ENCODE results near the gene RPL36.

RPL36 gene

GRCh38 chr19:5677136-5677535 is 13.0 kb upstream of the RPL36 start:
- no peak for TF ChIP-seq CTCF (IDR thresholded peaks at IDR 0.05; ENCODE audit: extremely low read depth, insufficient read depth, missing control alignments)
- in situ Hi-C loops (cut with MboI; ENCODE audit: low pct_unique_long_range_greater_than_20kb, low sequenced_read_pairs, unreplicated experiment): no loop called here
- no peak for DNase-seq (ENCODE audit: low spot score)

- in situ Hi-C loops (cut with MboI; ENCODE audit: low pct_unique_long_range_greater_than_20kb, low sequenced_read_pairs, unreplicated experiment): no loop called here
Observed at GRCh38 chr19:5677580-5677979, 12.5 kb upstream of the RPL36 start.

GRCh38 chr19:5678071-5678718 is 11.9 kb upstream of the RPL36 start:
- in situ Hi-C loops (cut with MboI; ENCODE audit: low pct_unique_long_range_greater_than_20kb, low sequenced_read_pairs, unreplicated experiment): no loop called here
- no peak for DNase-seq (ENCODE audit: low spot score)
- TF ChIP-seq CTCF (IDR thresholded peaks at IDR 0.05; ENCODE audit: extremely low read depth, insufficient read depth, missing control alignments): no peak

More at GRCh38 chr19:5677580-5677979, 12.5 kb upstream of the RPL36 start:
- DNase-seq (ENCODE audit: low spot score): no peak
- no peak for TF ChIP-seq CTCF (IDR thresholded peaks at IDR 0.05; ENCODE audit: extremely low read depth, insufficient read depth, missing control alignments)

GRCh38 chr19:5679289-5680083 is 10.6 kb upstream of the RPL36 start:
- DNase-seq (ENCODE audit: low spot score): no peak
- TF ChIP-seq CTCF (IDR thresholded peaks at IDR 0.05; ENCODE audit: extremely low read depth, insufficient read depth, missing control alignments): no peak

GRCh38 chr19:5680084-5680436 is 10.0 kb upstream of the RPL36 start:
- DNase-seq (ENCODE audit: low spot score): no peak
- TF ChIP-seq CTCF (IDR thresholded peaks at IDR 0.05; ENCODE audit: extremely low read depth, insufficient read depth, missing control alignments): no peak
- in situ Hi-C loops (cut with MboI; ENCODE audit: low pct_unique_long_range_greater_than_20kb, low sequenced_read_pairs, unreplicated experiment): no loop called here

More at GRCh38 chr19:5679289-5680083, 10.6 kb upstream of the RPL36 start:
- in situ Hi-C loops (cut with MboI; ENCODE audit: low pct_unique_long_range_greater_than_20kb, low sequenced_read_pairs, unreplicated experiment): no loop called here

- peak; percentile 97 for DNase-seq (ENCODE audit: low spot score)
- in situ Hi-C loops (cut with MboI; ENCODE audit: low pct_unique_long_range_greater_than_20kb, low sequenced_read_pairs, unreplicated experiment): no loop called here
- no peak for TF ChIP-seq CTCF (IDR thresholded peaks at IDR 0.05; ENCODE audit: extremely low read depth, insufficient read depth, missing control alignments)
Observed at GRCh38 chr19:5680437-5681368, 9.4 kb upstream of the RPL36 start, which contains the start of the genes HSD11B1L and MICOS13. HSD11B1L (plus strand) TSS chr19:5681027; CDS start chr19:5684833, 3,806 bp downstream. MICOS13 (minus strand) TSS chr19:5680516; CDS start chr19:5680486, 30 bp downstream.

All from GM13977 (cell line).